Naive thymus-derived CD4-positive, alpha-beta T cell (primary cell): ENCODE data around the gene TLE1. TPM values are rescaled to one million over a fixed set of nuclear protein-coding genes. Genes with fewer than 3 reads are reported as not detected.

Source experiments
- ATAC-seq: fragments of 150-1000 bp; cut with Tn5 transposase; 2 replicates; pipeline ENCODE4 v1.10.0; 2021; ENCODE audit warnings: mild to moderate bottlenecking, moderate library complexity
- CTCF ChIA-PET: fragments of 350-600 bp; sonication (Branson Sonifier 250); formaldehyde crosslinking; loops from one replicate; lab custom pipeline; 2021; ENCODE audit warnings: antibody characterized with exemption; lab: Charles Lee
- POLR2A ChIA-PET: fragments of 350-600 bp; sonication (Branson Sonifier 250); formaldehyde crosslinking; loops from one replicate; lab custom pipeline; 2021; ENCODE audit warnings: antibody characterized with exemption, inconsistent platforms; lab: Charles Lee
- DNase-seq, 9 donors: peaks; one replicate each; pipeline versions ENCODE4 v3.0.0 to v3.0.0-alpha.2; 2020 to 2022; ENCODE audit warnings: mixed read lengths in 1 of 9
- H3K27ac ChIP-seq: one replicate; pipeline ENCODE4 v1.7.0; 2013; ENCODE audit warnings: mild to moderate bottlenecking, low read depth, low read length, moderate library complexity
- H3K27me3 ChIP-seq, 2 donors: one replicate each; pipeline ENCODE4 v1.7.0; 2013; ENCODE audit warnings: low read length in 2 of 2, mild to moderate bottlenecking in 2 of 2, moderate library complexity in 2 of 2; ENCODE audit not compliant: control insufficient read depth in 2 of 2, insufficient read depth in 2 of 2
- H3K36me3 ChIP-seq, 3 experiments: 1 replicate in 2 of 3; 2 replicates in 1 of 3; pipeline ENCODE4 v1.7.0; 2013; ENCODE audit warnings: low read length in 3 of 3, mild to moderate bottlenecking in 3 of 3, moderate library complexity in 1 of 3; ENCODE audit not compliant: insufficient read depth in 3 of 3, control insufficient read depth in 2 of 3
- H3K4me1 ChIP-seq, 2 donors: one replicate each; pipeline ENCODE4 v1.7.0; 2013; ENCODE audit warnings: low read length in 2 of 2, mild to moderate bottlenecking in 2 of 2, moderate library complexity in 1 of 2; ENCODE audit not compliant: control insufficient read depth in 2 of 2, insufficient read depth in 2 of 2
- H3K4me3 ChIP-seq: 2 replicates; pipeline ENCODE4 v1.7.0; 2013; ENCODE audit warnings: mild to moderate bottlenecking, low read length
- H3K9me3 ChIP-seq, 3 experiments: 1 replicate in 2 of 3; 2 replicates in 1 of 3; pipeline ENCODE4 v1.7.0; 2013; ENCODE audit warnings: low read length in 3 of 3; ENCODE audit not compliant: control insufficient read depth in 2 of 3
- H3K27ac Mint-ChIP-seq, 9 donors: one replicate each; pipeline ENCODE4 v1.8.0; 2020 to 2022; ENCODE audit warnings: mixed read lengths in 9 of 9, mild to moderate bottlenecking in 8 of 9, moderate library complexity in 5 of 9, inconsistent platforms in 2 of 9
- H3K27me3 Mint-ChIP-seq, 5 donors: one replicate each; pipeline ENCODE4 v1.8.0; 2021 to 2022; ENCODE audit warnings: mixed read lengths in 5 of 5, mild to moderate bottlenecking in 1 of 5
- H3K36me3 Mint-ChIP-seq, 5 donors: one replicate each; pipeline ENCODE4 v1.8.0; 2020 to 2022; ENCODE audit warnings: mixed read lengths in 5 of 5, mild to moderate bottlenecking in 3 of 5, inconsistent platforms in 1 of 5
- H3K4me1 Mint-ChIP-seq, 7 donors: one replicate each; pipeline ENCODE4 v1.8.0; 2020 to 2022; ENCODE audit warnings: mixed read lengths in 7 of 7, mild to moderate bottlenecking in 3 of 7, inconsistent platforms in 1 of 7
- H3K4me3 Mint-ChIP-seq, 10 donors: one replicate each; pipeline ENCODE4 v1.8.0; 2020 to 2022; ENCODE audit warnings: mild to moderate bottlenecking in 10 of 10, mixed read lengths in 10 of 10, moderate library complexity in 6 of 10, inconsistent platforms in 2 of 10
- H3K9me3 Mint-ChIP-seq, 11 donors: one replicate each; pipeline ENCODE4 v1.8.0; 2020 to 2022; ENCODE audit warnings: mixed read lengths in 11 of 11, mild to moderate bottlenecking in 4 of 11, inconsistent platforms in 1 of 11, moderate library complexity in 1 of 11
- intact Hi-C, 2 donors: fragments of 100-400 bp; cut with micrococcal nuclease; formaldehyde crosslinking; loops; one replicate each; pipeline ENCODE4 v1.15.1; 2023
- polyA plus RNA-seq, 2 donors: library from polyadenylated mRNA; unstranded; fragments of 300-500 nt; fragmentation: Illumina TruSeq; gene quantifications; one replicate each; pipeline ENCODE4 v1.2.3, GENCODE V29; 2021
- total RNA-seq, 6 experiments: library from RNA in 5 of 6; stranded (reverse) in 5 of 6; gene quantifications; 1 replicate in 5 of 6; 2 replicates in 1 of 6; pipeline ENCODE4 v1.2.3 and lab custom pipeline; 2021 to 2026

The TLE1 gene
- total and polyA plus RNA-seq, 7 experiments from 2014 or later: 0.46 to 7.1 (median 2.0) TPM; not detected in 1

GRCh38 chr9:81619353-81620001 lies 69.9 kb downstream of the TLE1 start:
- Histone ChIP-seq H3K36me3 (no peaks in the 10 kb centered on the region), H3K4me1 (no peaks in the 10 kb centered on the region), H3K27ac (no peak overlapping the region), H3K9me3 (no peaks in the 10 kb centered on the region), H3K27me3 (no peaks in the 10 kb centered on the region), H3K4me3 (no peak overlapping the region)
- no peak for ATAC-seq
- peaks cover 4 to 26% (median 9%) of the 10 kb centered on the region in 7 donors for H3K4me1 Mint-ChIP-seq
- POLR2A ChIA-PET: interaction anchor here (0.6 kb wide), 1 partner anchor 41 kb away, joined by 3 read pairs; no protein-coding TSS in a partner anchor
- H3K36me3 Mint-ChIP-seq: no peaks in the 10 kb centered on the region
- CTCF ChIA-PET: no interaction called here
- peaks cover 0 to 3% (median 0%) of the 10 kb centered on the region in 11 donors for H3K9me3 Mint-ChIP-seq
- H3K27ac Mint-ChIP-seq: peak overlapping the region in 1 of 9 donors; percentile 74
- DNase-seq: no peak
- H3K27me3 Mint-ChIP-seq: no peaks in the 10 kb centered on the region
- peak overlapping the region in 4 of 10 donors; percentile 7 to 45 (median 20) for H3K4me3 Mint-ChIP-seq
- intact Hi-C loops: no loop called here

- Mint-ChIP-seq H3K27ac (no peak overlapping the region), H3K27me3 (no peaks in the 10 kb centered on the region), H3K36me3 (no peaks in the 10 kb centered on the region), H3K9me3 (peaks cover 0 to 3% (median 0%) of the 10 kb centered on the region in 11 donors), H3K4me1 (peaks cover 4 to 26% (median 9%) of the 10 kb centered on the region in 7 donors), H3K4me3 (no peak overlapping the region)
- intact Hi-C loops: no loop called here
- ChIA-PET POLR2A (interaction anchor here (0.6 kb wide), 1 partner anchor 23 kb away, joined by 3 read pairs; no protein-coding TSS in a partner anchor), CTCF (no interaction called here)
- H3K9me3 ChIP-seq: no peaks in the 10 kb centered on the region
- DNase-seq (no peak), ATAC-seq (no peak)
- no peaks in the 10 kb centered on the region for H3K36me3 ChIP-seq
- no peak overlapping the region for H3K4me3 ChIP-seq
- no peaks in the 10 kb centered on the region for H3K4me1 ChIP-seq
- H3K27me3 ChIP-seq: no peaks in the 10 kb centered on the region
- no peak overlapping the region for H3K27ac ChIP-seq
These were observed 70.4 kb downstream of the TLE1 start for GRCh38 chr9:81618923-81619322.

- ChIA-PET POLR2A (no interaction called here), CTCF (no interaction called here)
- Histone ChIP-seq H3K27me3 (no peaks in the 10 kb centered on the region), H3K36me3 (no peaks in the 10 kb centered on the region), H3K9me3 (no peaks in the 10 kb centered on the region), H3K4me3 (no peak overlapping the region), H3K4me1 (no peaks in the 10 kb centered on the region), H3K27ac (no peak overlapping the region)
- peaks cover 0 to 3% (median 0%) of the 10 kb centered on the region in 11 donors for H3K9me3 Mint-ChIP-seq
- intact Hi-C loops: no loop called here
- peaks cover 4 to 22% (median 9%) of the 10 kb centered on the region in 7 donors for H3K4me1 Mint-ChIP-seq
- no peak overlapping the region for H3K27ac Mint-ChIP-seq
- DNase-seq (no peak), ATAC-seq (no peak)
- no peaks in the 10 kb centered on the region for H3K27me3 Mint-ChIP-seq
- H3K4me3 Mint-ChIP-seq: no peak overlapping the region
- no peaks in the 10 kb centered on the region for H3K36me3 Mint-ChIP-seq
These were observed 73.2 kb downstream of the TLE1 start for GRCh38 chr9:81616141-81616540.

- Histone ChIP-seq H3K27ac (no peak overlapping the region), H3K4me1 (no peaks in the 10 kb centered on the region), H3K9me3 (no peaks in the 10 kb centered on the region), H3K36me3 (no peaks in the 10 kb centered on the region), H3K27me3 (no peaks in the 10 kb centered on the region), H3K4me3 (no peak overlapping the region)
- H3K27ac Mint-ChIP-seq: no peak overlapping the region
- ChIA-PET CTCF (no interaction called here), POLR2A (no interaction called here)
- H3K4me1 Mint-ChIP-seq: peaks cover 0 to 18% (median 0%) of the 10 kb centered on the region in 7 donors
- H3K36me3 Mint-ChIP-seq: no peaks in the 10 kb centered on the region
- H3K4me3 Mint-ChIP-seq: no peak overlapping the region
- no peak for DNase-seq
- peaks cover 0 to 3% (median 0%) of the 10 kb centered on the region in 11 donors for H3K9me3 Mint-ChIP-seq
- intact Hi-C loops: no loop called here
- no peak for ATAC-seq
- no peaks in the 10 kb centered on the region for H3K27me3 Mint-ChIP-seq
These were observed 75.0 kb downstream of the TLE1 start for GRCh38 chr9:81614335-81614734.

- DNase-seq (no peak), ATAC-seq (no peak)
- ChIA-PET CTCF (interaction anchor here (0.7 kb wide), 1 partner anchor 1477 kb away, joined by 4 read pairs; no protein-coding TSS in a partner anchor), POLR2A (no interaction called here)
- Histone ChIP-seq H3K27me3 (no peaks in the 10 kb centered on the region), H3K4me3 (no peak overlapping the region), H3K9me3 (no peaks in the 10 kb centered on the region), H3K27ac (no peak overlapping the region), H3K4me1 (no peaks in the 10 kb centered on the region), H3K36me3 (no peaks in the 10 kb centered on the region)
- Mint-ChIP-seq H3K27me3 (no peaks in the 10 kb centered on the region), H3K4me1 (peaks cover 0 to 12% (median 0%) of the 10 kb centered on the region in 7 donors), H3K36me3 (no peaks in the 10 kb centered on the region), H3K9me3 (peaks cover 0 to 4% (median 0%) of the 10 kb centered on the region in 11 donors), H3K4me3 (no peak overlapping the region), H3K27ac (no peak overlapping the region)
- intact Hi-C loops: no loop called here
These were observed 76.1 kb downstream of the TLE1 start for GRCh38 chr9:81613002-81613812.

GRCh38 chr9:81611664-81612063 lies 77.7 kb downstream of the TLE1 start:
- peaks cover 0 to 12% (median 2%) of the 10 kb centered on the region in 7 donors for H3K4me1 Mint-ChIP-seq
- intact Hi-C loops: no loop called here
- no peak overlapping the region for H3K4me3 Mint-ChIP-seq
- no peaks in the 10 kb centered on the region for H3K36me3 Mint-ChIP-seq
- POLR2A ChIA-PET: no interaction called here
- Histone ChIP-seq H3K4me1 (no peaks in the 10 kb centered on the region), H3K27ac (no peak overlapping the region), H3K4me3 (no peak overlapping the region), H3K27me3 (no peaks in the 10 kb centered on the region), H3K9me3 (no peaks in the 10 kb centered on the region), H3K36me3 (no peaks in the 10 kb centered on the region)
- CTCF ChIA-PET: no interaction called here
- ATAC-seq (no peak), DNase-seq (no peak)
- H3K27ac Mint-ChIP-seq: no peak overlapping the region
- peaks cover 0 to 6% (median 0%) of the 10 kb centered on the region in 11 donors for H3K9me3 Mint-ChIP-seq
- no peaks in the 10 kb centered on the region for H3K27me3 Mint-ChIP-seq
